Measurements from ENCODE around the gene FCER1G.

- TF ChIP-seq, protein P1, sequence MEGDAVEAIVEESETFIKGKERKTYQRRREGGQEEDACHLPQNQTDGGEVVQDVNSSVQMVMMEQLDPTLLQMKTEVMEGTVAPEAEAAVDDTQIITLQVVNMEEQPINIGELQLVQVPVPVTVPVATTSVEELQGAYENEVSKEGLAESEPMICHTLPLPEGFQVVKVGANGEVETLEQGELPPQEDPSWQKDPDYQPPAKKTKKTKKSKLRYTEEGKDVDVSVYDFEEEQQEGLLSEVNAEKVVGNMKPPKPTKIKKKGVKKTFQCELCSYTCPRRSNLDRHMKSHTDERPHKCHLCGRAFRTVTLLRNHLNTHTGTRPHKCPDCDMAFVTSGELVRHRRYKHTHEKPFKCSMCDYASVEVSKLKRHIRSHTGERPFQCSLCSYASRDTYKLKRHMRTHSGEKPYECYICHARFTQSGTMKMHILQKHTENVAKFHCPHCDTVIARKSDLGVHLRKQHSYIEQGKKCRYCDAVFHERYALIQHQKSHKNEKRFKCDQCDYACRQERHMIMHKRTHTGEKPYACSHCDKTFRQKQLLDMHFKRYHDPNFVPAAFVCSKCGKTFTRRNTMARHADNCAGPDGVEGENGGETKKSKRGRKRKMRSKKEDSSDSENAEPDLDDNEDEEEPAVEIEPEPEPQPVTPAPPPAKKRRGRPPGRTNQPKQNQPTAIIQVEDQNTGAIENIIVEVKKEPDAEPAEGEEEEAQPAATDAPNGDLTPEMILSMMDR (IDR thresholded peaks at IDR 0.05) = peak; percentile 83 to 89 (median 86)
- TF ChIP-seq EP300 (IDR thresholded peaks at IDR 0.05; ENCODE audit: low read depth) (no peak), POLR2AphosphoS5 (IDR thresholded peaks at IDR 0.05) (no peak)
Measured at GRCh38 chr1:161209790-161210409, 5.2 kb upstream of the FCER1G start.
